OCI-LY3 (cell line): ENCODE measurements around the gene MFNG.

ENCODE experiments used
- H2AFZ ChIP-seq: fragments of 200-600, 300-600 bp; shearing (Covaris generic); 2 replicates; pipeline ENCODE4 v1.6.0; 2014; ENCODE audit warnings: antibody characterized with exemption, low read depth, low read length
- H3K27ac ChIP-seq: fragments of 200-600, 300-600 bp; sonication (generic); 2 replicates; pipeline ENCODE4 v1.5.1; 2014; ENCODE audit warnings: mild to moderate bottlenecking, low read length, moderate library complexity, mixed read lengths
- H3K27me3 ChIP-seq: fragments of 200-600, 300-600 bp; sonication (generic); 2 replicates; pipeline ENCODE4 v1.6.1; 2014; ENCODE audit warnings: low read depth, low read length, mixed read lengths
- H3K36me3 ChIP-seq: fragments of 200-600, 300-600 bp; sonication (generic); replicated peaks from 2 replicates; pipeline ENCODE3; 2014; ENCODE audit warnings: low read depth, low read length, mixed read lengths
- H3K4me1 ChIP-seq: fragments of 300-600, 200-600 bp; sonication (generic); 2 replicates; pipeline ENCODE4 v1.6.1; 2014; ENCODE audit warnings: low read length, mixed read lengths
- H3K4me2 ChIP-seq: fragments of 200-600, 300-600 bp; sonication (generic); 2 replicates; pipeline ENCODE4 v1.6.1; 2014; ENCODE audit warnings: low read length, mixed read lengths
- H3K4me3 ChIP-seq: fragments of 300-600, 200-600 bp; sonication (generic); 2 replicates; pipeline ENCODE4 v1.5.1; 2014; ENCODE audit warnings: antibody characterized with exemption, mild to moderate bottlenecking, low read length, moderate library complexity
- H3K79me2 ChIP-seq: fragments of 300-600, 200-600 bp; shearing (Covaris generic); 2 replicates; pipeline ENCODE4 v1.6.1; 2014; ENCODE audit warnings: mild to moderate bottlenecking, low read length, mixed read lengths
- H3K9ac ChIP-seq: fragments of 300-600, 200-600 bp; shearing (Covaris generic); 2 replicates; pipeline ENCODE4 v1.6.0; 2014; ENCODE audit warnings: mild to moderate bottlenecking, low read length, moderate library complexity
- H3K9me3 ChIP-seq: fragments of 200-600, 300-600 bp; shearing (Covaris generic); 2 replicates; pipeline ENCODE4 v1.6.1; 2014; ENCODE audit warnings: low read length, mixed read lengths; ENCODE audit not compliant: insufficient read depth
- H4K20me1 ChIP-seq: fragments of 200-600, 300-600 bp; sonication (generic); 2 replicates; pipeline ENCODE4 v1.6.1; 2016; ENCODE audit warnings: low read length, mixed read lengths; ENCODE audit not compliant: insufficient read depth
- CTCF ChIP-seq: fragments of 200-600, 300-600 bp; sonication (generic); IDR thresholded peaks from 2 replicates; pipeline ENCODE4 v1.5.1; 2014; ENCODE audit warnings: antibody characterized with exemption, low read length, low read depth
- EZH2phosphoT487 ChIP-seq: fragments of 200-600 bp; shearing (Covaris generic); IDR thresholded peaks from 2 replicates; pipeline ENCODE4 v1.6.1; 2018; ENCODE audit warnings: antibody characterized with exemption, mixed run types, low read depth

MFNG gene

GRCh38 chr22:37525073-37525745 is 39.0 kb upstream of the MFNG start:
- Histone ChIP-seq H3K36me3 (no peaks in the 10 kb centered on the region), H3K4me2 (no peak overlapping the region), H3K9me3 (no peaks in the 10 kb centered on the region), H3K4me3 (no peak overlapping the region), H3K27ac (no peak overlapping the region), H3K4me1 (peaks cover 8% of the 10 kb centered on the region), H3K27me3 (peaks cover 26% of the 10 kb centered on the region), H3K9ac (no peak overlapping the region), H4K20me1 (no peaks in the 10 kb centered on the region), H2AFZ (no peak overlapping the region), H3K79me2 (no peaks in the 10 kb centered on the region)
- TF ChIP-seq CTCF = no peak
- no peak for TF ChIP-seq EZH2phosphoT487

- Histone ChIP-seq H2AFZ (no peak overlapping the region), H3K4me2 (no peak overlapping the region), H3K79me2 (no peaks in the 10 kb centered on the region), H3K27ac (no peak overlapping the region), H3K9ac (no peak overlapping the region), H3K4me3 (no peak overlapping the region), H3K4me1 (no peaks in the 10 kb centered on the region), H4K20me1 (no peaks in the 10 kb centered on the region), H3K9me3 (no peaks in the 10 kb centered on the region), H3K36me3 (no peaks in the 10 kb centered on the region), H3K27me3 (peaks cover 26% of the 10 kb centered on the region)
- TF ChIP-seq CTCF = no peak
- TF ChIP-seq EZH2phosphoT487 = no peak
Measured at GRCh38 chr22:37522482-37522881, 36.3 kb upstream of the MFNG start.

- no peaks in the 10 kb centered on the region for H3K4me1 ChIP-seq
- no peak overlapping the region for H3K4me3 ChIP-seq
- no peak overlapping the region for H3K9ac ChIP-seq
- H4K20me1 ChIP-seq = no peaks in the 10 kb centered on the region
- H3K9me3 ChIP-seq = no peaks in the 10 kb centered on the region
- TF ChIP-seq EZH2phosphoT487 (no peak), CTCF (no peak)
- peaks cover 26% of the 10 kb centered on the region for H3K27me3 ChIP-seq
- no peak overlapping the region for H3K4me2 ChIP-seq
- no peak overlapping the region for H2AFZ ChIP-seq
- H3K36me3 ChIP-seq = no peaks in the 10 kb centered on the region
- no peaks in the 10 kb centered on the region for H3K79me2 ChIP-seq
- no peak overlapping the region for H3K27ac ChIP-seq
Measured at GRCh38 chr22:37521236-37521739, 35.1 kb upstream of the MFNG start.

- no peaks in the 10 kb centered on the region for H3K9me3 ChIP-seq
- TF ChIP-seq EZH2phosphoT487 (no peak), CTCF (no peak)
- no peak overlapping the region for H2AFZ ChIP-seq
- peaks cover 26% of the 10 kb centered on the region for H3K27me3 ChIP-seq
- H3K4me1 ChIP-seq = no peaks in the 10 kb centered on the region
- no peaks in the 10 kb centered on the region for H3K79me2 ChIP-seq
- no peaks in the 10 kb centered on the region for H3K36me3 ChIP-seq
- no peak overlapping the region for H3K4me3 ChIP-seq
- no peak overlapping the region for H3K27ac ChIP-seq
- no peak overlapping the region for H3K4me2 ChIP-seq
- no peaks in the 10 kb centered on the region for H4K20me1 ChIP-seq
- no peak overlapping the region for H3K9ac ChIP-seq
Measured at GRCh38 chr22:37520776-37521191, 34.6 kb upstream of the MFNG start.
